ENCODE measurements around the gene LHFPL3.

The LHFPL3 gene

GRCh38 chr7:104299777-104300176, 28.6 kb upstream of the LHFPL3 start:
- Histone ChIP-seq H4K8ac (ENCODE audit: low read depth, low read length) (no peak overlapping the region), H3K4ac (ENCODE audit: low read length) (no peak overlapping the region), H4K91ac (ENCODE audit: low read depth, low read length, poor library complexity) (no peak overlapping the region), H2BK12ac (ENCODE audit: low read length) (no peak overlapping the region), H3K18ac (ENCODE audit: low read length) (no peak overlapping the region), H2BK15ac (ENCODE audit: low read length) (no peak overlapping the region), H3K9me3 (replicated peaks in 1 of 2; ENCODE audit: control insufficient read depth in 2 of 2, insufficient read depth in 1 of 2, low read depth in 1 of 2, low read length in 2 of 2) (no peaks in the 10 kb centered on the region), H2BK120ac (ENCODE audit: low read depth, low read length) (no peak overlapping the region), H3K23ac (ENCODE audit: low read depth, low read length, poor library complexity) (no peak overlapping the region), H3K9ac (ENCODE audit: low read depth, low read length, poor library complexity) (no peak overlapping the region), H3K4me2 (ENCODE audit: insufficient read depth, low read length, poor library complexity, severe bottlenecking) (no peak overlapping the region), H3K79me1 (ENCODE audit: low read depth, low read length) (no peaks in the 10 kb centered on the region), H2BK5ac (ENCODE audit: low read length) (no peak overlapping the region), H3K14ac (ENCODE audit: low read length) (no peak overlapping the region), H3K36me3 (replicated peaks in 1 of 2; ENCODE audit: control insufficient read depth in 2 of 2, insufficient read depth in 2 of 2, low read length in 2 of 2) (no peaks in the 10 kb centered on the region), H3K27ac (replicated peaks; ENCODE audit: low read length) (no peak overlapping the region), H2AK5ac (ENCODE audit: low read depth, low read length) (no peak overlapping the region), H2AFZ (ENCODE audit: low read length) (no peak overlapping the region), H3K4me1 (ENCODE audit: control insufficient read depth in 2 of 2, insufficient read depth in 1 of 2, low read depth in 1 of 2, low read length in 2 of 2) (peaks cover 0 to 2% of the 10 kb centered on the region in 2 donors), H3K4me3 (ENCODE audit: low read length in 2 of 2) (no peak overlapping the region), H3K27me3 (ENCODE audit: control insufficient read depth in 3 of 3, insufficient read depth in 3 of 3, low read depth in 1 of 3, low read length in 3 of 3) (no peaks in the 10 kb centered on the region)
- DNase-seq (ENCODE audit: low spot score): no peak
- no CpG with 5 or more reads among the region's 4 CpGs for WGBS, 2 donors (ENCODE audit: extremely low coverage in 2 of 2, insufficient read length in 2 of 2, insufficient replicate concordance in 1 of 2)

GRCh38 chr7:104306793-104307192, 21.6 kb upstream of the LHFPL3 start:
- Histone ChIP-seq H3K9me3 (replicated peaks in 1 of 2; ENCODE audit: control insufficient read depth in 2 of 2, insufficient read depth in 1 of 2, low read depth in 1 of 2, low read length in 2 of 2) (peaks cover 0 to 3% of the 10 kb centered on the region in 2 donors), H3K23ac (ENCODE audit: low read depth, low read length, poor library complexity) (no peak overlapping the region), H3K18ac (ENCODE audit: low read length) (no peak overlapping the region), H3K27ac (replicated peaks; ENCODE audit: low read length) (no peak overlapping the region), H2BK12ac (ENCODE audit: low read length) (no peak overlapping the region), H4K91ac (ENCODE audit: low read depth, low read length, poor library complexity) (no peak overlapping the region), H2AK5ac (ENCODE audit: low read depth, low read length) (no peak overlapping the region), H3K9ac (ENCODE audit: low read depth, low read length, poor library complexity) (no peak overlapping the region), H2BK120ac (ENCODE audit: low read depth, low read length) (no peak overlapping the region), H3K4me3 (ENCODE audit: low read length in 2 of 2) (no peak overlapping the region), H2AFZ (ENCODE audit: low read length) (no peak overlapping the region), H3K27me3 (ENCODE audit: control insufficient read depth in 3 of 3, insufficient read depth in 3 of 3, low read depth in 1 of 3, low read length in 3 of 3) (no peaks in the 10 kb centered on the region), H3K4ac (ENCODE audit: low read length) (no peak overlapping the region), H3K36me3 (replicated peaks in 1 of 2; ENCODE audit: control insufficient read depth in 2 of 2, insufficient read depth in 2 of 2, low read length in 2 of 2) (no peaks in the 10 kb centered on the region), H3K79me1 (ENCODE audit: low read depth, low read length) (no peaks in the 10 kb centered on the region), H2BK5ac (ENCODE audit: low read length) (no peak overlapping the region), H3K4me1 (ENCODE audit: control insufficient read depth in 2 of 2, insufficient read depth in 1 of 2, low read depth in 1 of 2, low read length in 2 of 2) (no peaks in the 10 kb centered on the region), H3K14ac (ENCODE audit: low read length) (no peak overlapping the region), H3K4me2 (ENCODE audit: insufficient read depth, low read length, poor library complexity, severe bottlenecking) (no peak overlapping the region), H4K8ac (ENCODE audit: low read depth, low read length) (no peak overlapping the region), H2BK15ac (ENCODE audit: low read length) (no peak overlapping the region)
- no peak for DNase-seq (ENCODE audit: low spot score)
- WGBS, 2 donors (ENCODE audit: extremely low coverage in 2 of 2, insufficient read length in 2 of 2, insufficient replicate concordance in 1 of 2): no CpG with 5 or more reads among the region's 4 CpGs

GRCh38 chr7:104317948-104318629, 10.3 kb upstream of the LHFPL3 start:
- H3K27ac ChIP-seq (replicated peaks; ENCODE audit: low read length): no peak overlapping the region
- no peak overlapping the region for H2BK5ac ChIP-seq (ENCODE audit: low read length)
- H4K91ac ChIP-seq (ENCODE audit: low read depth, low read length, poor library complexity): no peak overlapping the region
- H2AK5ac ChIP-seq (ENCODE audit: low read depth, low read length): no peak overlapping the region
- no peak overlapping the region for H4K8ac ChIP-seq (ENCODE audit: low read depth, low read length)
- H2BK12ac ChIP-seq (ENCODE audit: low read length): no peak overlapping the region
- H3K4me3 ChIP-seq (ENCODE audit: low read length in 2 of 2): no peak overlapping the region
- no peak overlapping the region for H2BK120ac ChIP-seq (ENCODE audit: low read depth, low read length)
- H3K9ac ChIP-seq (ENCODE audit: low read depth, low read length, poor library complexity): no peak overlapping the region
- peaks cover 0 to 2% of the 10 kb centered on the region in 2 donors for H3K9me3 ChIP-seq (replicated peaks in 1 of 2; ENCODE audit: control insufficient read depth in 2 of 2, insufficient read depth in 1 of 2, low read depth in 1 of 2, low read length in 2 of 2)
- H2BK15ac ChIP-seq (ENCODE audit: low read length): no peak overlapping the region
- no peak overlapping the region for H2AFZ ChIP-seq (ENCODE audit: low read length)
- no peak overlapping the region for H3K18ac ChIP-seq (ENCODE audit: low read length)
- H3K14ac ChIP-seq (ENCODE audit: low read length): no peak overlapping the region
- H3K79me1 ChIP-seq (ENCODE audit: low read depth, low read length): no peaks in the 10 kb centered on the region
- H3K27me3 ChIP-seq (ENCODE audit: control insufficient read depth in 3 of 3, insufficient read depth in 3 of 3, low read depth in 1 of 3, low read length in 3 of 3): no peaks in the 10 kb centered on the region
- no peaks in the 10 kb centered on the region for H3K36me3 ChIP-seq (replicated peaks in 1 of 2; ENCODE audit: control insufficient read depth in 2 of 2, insufficient read depth in 2 of 2, low read length in 2 of 2)
- no peak overlapping the region for H3K4me2 ChIP-seq (ENCODE audit: insufficient read depth, low read length, poor library complexity, severe bottlenecking)
- no peak overlapping the region for H3K23ac ChIP-seq (ENCODE audit: low read depth, low read length, poor library complexity)
- no peaks in the 10 kb centered on the region for H3K4me1 ChIP-seq (ENCODE audit: control insufficient read depth in 2 of 2, insufficient read depth in 1 of 2, low read depth in 1 of 2, low read length in 2 of 2)
- no peak overlapping the region for H3K4ac ChIP-seq (ENCODE audit: low read length)
- no CpG with 5 or more reads among the region's 5 CpGs for WGBS, 2 donors (ENCODE audit: extremely low coverage in 2 of 2, insufficient read length in 2 of 2, insufficient replicate concordance in 1 of 2)
- no peak for DNase-seq (ENCODE audit: low spot score)

GRCh38 chr7:104327534-104327933, 869 bp upstream of the LHFPL3 start:
- H3K9me3 ChIP-seq (replicated peaks in 1 of 2; ENCODE audit: control insufficient read depth in 2 of 2, insufficient read depth in 1 of 2, low read depth in 1 of 2, low read length in 2 of 2): no peaks in the 10 kb centered on the region
- H3K18ac ChIP-seq (ENCODE audit: low read length): no peak overlapping the region
- WGBS, 2 donors (ENCODE audit: extremely low coverage in 2 of 2, insufficient read length in 2 of 2, insufficient replicate concordance in 1 of 2): no CpG with 5 or more reads among the region's 7 CpGs
- peaks cover 2 to 11% of the 10 kb centered on the region in 2 donors for H3K4me1 ChIP-seq (ENCODE audit: control insufficient read depth in 2 of 2, insufficient read depth in 1 of 2, low read depth in 1 of 2, low read length in 2 of 2)
- H2BK120ac ChIP-seq (ENCODE audit: low read depth, low read length): no peak overlapping the region
- no peak overlapping the region for H4K91ac ChIP-seq (ENCODE audit: low read depth, low read length, poor library complexity)
- H3K27me3 ChIP-seq (ENCODE audit: control insufficient read depth in 3 of 3, insufficient read depth in 3 of 3, low read depth in 1 of 3, low read length in 3 of 3): peaks cover 2 to 66% (median 33%) of the 10 kb centered on the region in 3 experiments
- no peak overlapping the region for H3K23ac ChIP-seq (ENCODE audit: low read depth, low read length, poor library complexity)
- no peak overlapping the region for H2AK5ac ChIP-seq (ENCODE audit: low read depth, low read length)
- no peak overlapping the region for H2BK15ac ChIP-seq (ENCODE audit: low read length)
- no peak overlapping the region for H3K14ac ChIP-seq (ENCODE audit: low read length)
- H3K4me3 ChIP-seq (ENCODE audit: low read length in 2 of 2): no peak overlapping the region
- DNase-seq (ENCODE audit: low spot score): no peak
- no peaks in the 10 kb centered on the region for H3K36me3 ChIP-seq (replicated peaks in 1 of 2; ENCODE audit: control insufficient read depth in 2 of 2, insufficient read depth in 2 of 2, low read length in 2 of 2)
- H3K9ac ChIP-seq (ENCODE audit: low read depth, low read length, poor library complexity): no peak overlapping the region
- H3K4me2 ChIP-seq (ENCODE audit: insufficient read depth, low read length, poor library complexity, severe bottlenecking): no peak overlapping the region
- H3K27ac ChIP-seq (replicated peaks; ENCODE audit: low read length): no peak overlapping the region
- H3K4ac ChIP-seq (ENCODE audit: low read length): no peak overlapping the region
- H2BK12ac ChIP-seq (ENCODE audit: low read length): no peak overlapping the region
- H3K79me1 ChIP-seq (ENCODE audit: low read depth, low read length): no peaks in the 10 kb centered on the region
- peak overlapping the region; percentile 94 for H2AFZ ChIP-seq (ENCODE audit: low read length)
- H4K8ac ChIP-seq (ENCODE audit: low read depth, low read length): no peak overlapping the region
- H2BK5ac ChIP-seq (ENCODE audit: low read length): no peak overlapping the region

Data from neuronal stem cell (in vitro differentiated cells).